ENCODE results near the gene ARVCF.

The ARVCF gene, protein sequence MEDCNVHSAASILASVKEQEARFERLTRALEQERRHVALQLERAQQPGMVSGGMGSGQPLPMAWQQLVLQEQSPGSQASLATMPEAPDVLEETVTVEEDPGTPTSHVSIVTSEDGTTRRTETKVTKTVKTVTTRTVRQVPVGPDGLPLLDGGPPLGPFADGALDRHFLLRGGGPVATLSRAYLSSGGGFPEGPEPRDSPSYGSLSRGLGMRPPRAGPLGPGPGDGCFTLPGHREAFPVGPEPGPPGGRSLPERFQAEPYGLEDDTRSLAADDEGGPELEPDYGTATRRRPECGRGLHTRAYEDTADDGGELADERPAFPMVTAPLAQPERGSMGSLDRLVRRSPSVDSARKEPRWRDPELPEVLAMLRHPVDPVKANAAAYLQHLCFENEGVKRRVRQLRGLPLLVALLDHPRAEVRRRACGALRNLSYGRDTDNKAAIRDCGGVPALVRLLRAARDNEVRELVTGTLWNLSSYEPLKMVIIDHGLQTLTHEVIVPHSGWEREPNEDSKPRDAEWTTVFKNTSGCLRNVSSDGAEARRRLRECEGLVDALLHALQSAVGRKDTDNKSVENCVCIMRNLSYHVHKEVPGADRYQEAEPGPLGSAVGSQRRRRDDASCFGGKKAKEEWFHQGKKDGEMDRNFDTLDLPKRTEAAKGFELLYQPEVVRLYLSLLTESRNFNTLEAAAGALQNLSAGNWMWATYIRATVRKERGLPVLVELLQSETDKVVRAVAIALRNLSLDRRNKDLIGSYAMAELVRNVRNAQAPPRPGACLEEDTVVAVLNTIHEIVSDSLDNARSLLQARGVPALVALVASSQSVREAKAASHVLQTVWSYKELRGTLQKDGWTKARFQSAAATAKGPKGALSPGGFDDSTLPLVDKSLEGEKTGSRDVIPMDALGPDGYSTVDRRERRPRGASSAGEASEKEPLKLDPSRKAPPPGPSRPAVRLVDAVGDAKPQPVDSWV

DNA sequence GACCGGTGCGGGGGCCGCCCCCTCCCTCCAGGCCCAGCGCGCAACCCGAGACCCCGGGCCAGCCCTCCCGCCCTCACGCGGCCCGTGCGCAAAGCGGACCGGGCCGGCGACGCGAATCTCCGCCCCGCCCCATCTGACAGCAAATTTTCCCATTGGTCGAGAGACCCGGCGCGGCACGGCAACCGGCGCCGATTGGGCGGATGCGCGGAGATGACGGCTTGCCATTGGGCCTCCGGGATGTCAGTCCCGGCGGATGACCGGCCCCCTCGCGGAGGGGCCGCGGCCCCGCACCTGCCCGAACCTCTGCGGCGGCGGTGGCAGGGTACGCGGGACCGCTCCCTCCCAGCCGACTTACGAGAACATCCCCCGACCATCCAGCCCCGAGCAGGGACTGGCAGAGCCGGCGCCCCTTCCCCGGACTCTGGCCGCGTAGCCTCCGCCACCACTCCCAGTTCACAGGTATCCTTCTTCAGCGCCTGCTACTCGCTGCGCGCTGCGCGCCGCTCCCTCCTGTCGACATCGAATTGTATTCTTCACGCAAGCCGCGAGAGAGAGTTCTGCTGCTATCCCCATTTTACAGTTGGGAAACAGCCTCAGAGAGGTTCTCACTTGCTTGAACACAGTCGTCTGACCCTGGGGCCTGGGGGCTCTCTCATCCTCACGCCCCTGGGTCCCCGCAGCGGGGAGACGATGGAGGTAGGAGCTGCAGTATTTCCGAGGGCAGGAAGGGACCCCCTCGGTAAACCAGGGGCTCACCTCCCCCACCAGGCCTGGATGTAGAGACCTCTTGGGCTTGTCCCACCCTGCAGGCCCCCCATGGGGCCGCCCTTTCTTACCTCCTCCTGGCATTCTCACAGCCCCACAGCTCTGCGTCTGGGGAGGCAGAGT is at the start of gene ARVCF:
Gene ARVCF (minus strand): TSS at position 90 of the 888 bp plus-strand sequence. CDS start 26,029 bp downstream, outside the sequence.
- peak; percentile 80 for DNase-seq (ENCODE audit: low read depth, low spot score)

DNA sequence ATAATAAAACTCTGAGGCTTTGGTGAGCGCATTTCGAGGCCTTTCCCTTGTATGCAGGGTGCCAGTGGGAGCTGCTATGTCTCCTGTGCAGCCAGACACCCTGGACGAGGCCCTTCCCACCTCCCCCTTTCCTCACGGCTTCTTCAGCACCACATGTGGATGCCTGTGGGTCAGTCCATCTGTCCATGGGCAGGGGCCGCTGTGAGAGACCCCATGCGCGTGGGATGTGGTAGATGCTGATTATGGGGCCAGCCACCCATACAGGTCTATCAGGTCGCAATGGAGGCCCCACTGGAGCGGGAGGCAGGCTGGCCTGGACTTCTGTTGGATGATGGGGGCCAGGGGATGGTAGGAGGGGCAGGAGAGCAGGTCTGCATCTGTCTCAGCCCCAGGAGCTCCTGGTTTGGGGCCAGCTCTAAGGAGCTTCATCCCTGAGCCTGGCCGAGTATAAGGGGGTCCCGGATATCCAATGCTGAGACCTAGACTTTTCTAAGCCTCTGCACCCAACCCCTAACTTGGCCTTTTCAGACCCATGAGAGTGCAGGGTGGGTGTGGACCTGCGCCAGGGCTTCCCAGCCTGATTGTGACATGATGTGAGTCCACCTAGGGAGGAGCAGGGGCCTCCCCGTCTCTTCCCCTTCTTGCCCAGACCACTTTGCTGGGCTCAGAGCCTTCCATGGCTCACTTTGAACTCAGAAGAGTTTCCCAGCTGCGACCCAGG is 49.4 kb upstream of the ARVCF start:
- no peak for DNase-seq (ENCODE audit: low read depth, low spot score)

DNA sequence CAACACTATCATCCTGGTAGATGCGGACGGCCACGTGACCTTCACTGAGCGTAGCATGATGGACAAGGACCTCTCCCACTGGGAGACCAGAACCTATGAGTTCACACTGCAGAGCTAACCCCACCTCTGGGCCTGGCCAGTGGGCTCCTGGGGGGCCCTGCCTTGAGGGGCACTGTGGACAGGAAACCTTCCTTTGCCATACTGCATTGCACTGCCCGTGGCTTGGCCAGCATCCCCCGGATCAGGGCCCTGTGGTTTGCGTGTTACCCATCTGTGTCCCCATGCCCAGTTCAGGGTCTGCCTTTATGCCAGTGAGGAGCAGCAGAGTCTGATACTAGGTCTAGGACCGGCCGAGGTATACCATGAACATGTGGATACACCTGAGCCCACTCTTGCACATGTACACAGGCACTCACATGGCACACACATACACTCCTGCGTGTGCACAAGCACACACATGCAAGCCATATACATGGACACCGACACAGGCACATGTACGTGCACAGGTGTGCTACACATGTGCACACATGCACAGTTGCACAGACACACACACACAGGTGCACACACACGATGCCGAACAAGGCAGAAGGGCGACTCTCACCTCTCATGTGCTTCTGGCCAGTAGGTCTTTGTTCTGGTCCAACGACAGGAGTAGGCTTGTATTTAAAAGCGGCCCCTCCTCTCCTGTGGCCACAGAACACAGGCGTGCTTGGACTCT is 48.1 kb upstream of the ARVCF start:
- no peak for DNase-seq (ENCODE audit: low read depth, low spot score)

DNA sequence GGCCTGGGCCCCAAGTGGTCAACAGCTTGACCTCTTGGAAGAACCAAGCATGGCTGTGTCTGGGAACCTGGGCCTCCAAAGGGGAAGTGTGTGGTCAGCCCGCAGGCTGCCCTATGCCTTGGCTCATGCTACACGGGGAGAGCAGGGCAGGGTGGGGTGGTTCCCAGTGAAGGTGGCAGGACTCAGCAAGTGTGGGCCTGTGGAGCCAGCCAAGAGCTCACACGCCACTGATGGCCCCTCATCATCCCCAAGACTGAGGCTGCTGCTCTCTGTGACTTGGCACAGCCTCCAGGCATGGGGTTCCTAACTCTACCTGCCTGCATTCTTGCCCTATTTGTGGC is 47.5 kb upstream of the ARVCF start:
- DNase-seq (ENCODE audit: low read depth, low spot score), result no peak

DNA sequence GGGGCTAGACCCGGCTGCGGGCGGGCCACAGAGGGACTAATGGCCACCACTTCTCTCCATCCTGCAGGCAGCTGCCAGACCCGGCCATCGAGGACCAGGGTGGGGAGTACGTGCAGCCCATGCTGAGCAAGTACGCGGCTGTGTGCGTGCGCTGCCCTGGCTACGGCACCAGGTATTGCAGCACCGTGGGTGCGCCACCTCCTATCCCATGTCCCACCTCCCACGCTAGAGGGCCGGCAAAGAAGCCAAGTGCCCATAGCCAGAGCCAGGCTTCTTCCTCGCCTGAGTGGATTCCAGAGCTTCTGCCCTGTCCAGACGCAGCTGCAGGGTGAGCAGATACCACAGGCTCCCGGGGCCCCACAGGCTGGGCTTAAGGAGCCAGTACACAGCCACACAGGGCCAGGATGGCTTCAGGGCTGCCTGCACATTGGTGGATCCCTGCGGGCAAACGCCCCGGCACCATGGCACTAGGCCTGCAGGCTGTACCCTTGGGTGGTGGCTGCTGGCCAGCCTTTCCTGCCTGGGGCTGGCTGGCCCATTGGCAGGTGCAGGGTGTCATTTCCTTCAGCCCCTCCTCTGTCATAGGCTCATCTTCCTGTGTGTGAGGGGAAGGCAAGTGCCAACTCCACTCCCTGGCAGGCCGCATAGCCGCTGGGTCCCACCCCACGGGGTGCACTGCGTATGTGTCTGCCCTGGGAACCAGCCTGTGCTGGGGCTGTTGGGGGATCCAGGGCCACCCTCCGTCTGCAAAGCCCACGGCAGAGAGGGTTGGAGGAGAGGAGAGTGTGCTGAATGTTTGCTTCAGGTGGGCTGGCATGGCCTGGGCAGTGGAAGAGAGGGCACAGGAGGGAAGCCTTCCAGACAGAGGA is 46.9 kb upstream of the ARVCF start:
- no peak for DNase-seq (ENCODE audit: low read depth, low spot score)

DNA sequence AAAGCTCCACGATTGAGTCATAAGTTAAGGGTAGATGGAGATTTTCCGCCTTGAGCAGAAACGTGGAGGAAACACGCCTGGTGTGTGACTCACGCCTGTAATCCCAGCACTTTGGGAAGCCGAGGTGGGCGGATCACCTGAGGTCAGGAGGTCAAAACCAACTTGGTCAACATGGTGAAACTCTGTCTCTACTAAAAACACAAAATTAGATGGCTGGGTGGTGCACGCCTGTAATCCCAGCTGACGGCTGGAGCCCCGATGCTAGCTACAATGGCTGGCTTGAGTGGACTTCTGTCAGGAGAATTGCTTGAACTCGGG is 46.1 kb upstream of the ARVCF start:
- no peak for DNase-seq (ENCODE audit: low read depth, low spot score)

DNA sequence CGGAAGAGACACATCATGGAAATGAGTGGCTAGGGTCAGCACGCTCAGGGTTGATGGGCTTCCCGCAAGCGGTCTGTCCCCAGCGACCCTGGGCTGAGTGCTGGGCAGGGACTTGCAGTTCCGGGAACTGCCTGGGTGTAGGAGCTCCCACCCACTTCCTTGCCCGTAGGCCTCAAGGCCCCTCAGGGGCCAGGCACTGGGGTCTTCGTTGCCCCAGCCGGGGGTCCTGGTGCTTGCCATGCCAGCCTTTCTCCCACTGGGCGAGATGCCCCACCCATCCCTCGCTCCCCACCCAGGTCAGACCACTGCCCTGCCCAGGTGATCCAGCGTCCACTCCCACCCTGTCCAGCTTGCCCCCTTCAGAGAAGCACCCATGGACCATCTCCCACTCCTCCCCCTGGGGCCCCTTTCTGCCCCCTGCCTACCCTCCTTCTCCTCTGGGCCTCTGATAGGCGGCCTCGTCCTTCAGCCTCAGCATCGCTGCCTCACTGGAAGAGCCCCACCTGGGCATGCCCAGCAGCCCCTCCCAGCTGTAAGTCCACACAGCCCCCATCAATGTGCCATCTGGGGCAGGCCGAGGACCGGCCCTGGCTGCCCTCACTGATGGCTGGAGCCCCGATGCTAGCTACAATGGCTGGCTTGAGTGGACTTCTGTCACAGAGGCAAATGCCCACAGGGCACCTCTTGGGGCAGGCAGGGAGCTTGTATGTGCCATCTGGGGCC is 45.6 kb upstream of the ARVCF start:
- no peak for DNase-seq (ENCODE audit: low read depth, low spot score)

DNA sequence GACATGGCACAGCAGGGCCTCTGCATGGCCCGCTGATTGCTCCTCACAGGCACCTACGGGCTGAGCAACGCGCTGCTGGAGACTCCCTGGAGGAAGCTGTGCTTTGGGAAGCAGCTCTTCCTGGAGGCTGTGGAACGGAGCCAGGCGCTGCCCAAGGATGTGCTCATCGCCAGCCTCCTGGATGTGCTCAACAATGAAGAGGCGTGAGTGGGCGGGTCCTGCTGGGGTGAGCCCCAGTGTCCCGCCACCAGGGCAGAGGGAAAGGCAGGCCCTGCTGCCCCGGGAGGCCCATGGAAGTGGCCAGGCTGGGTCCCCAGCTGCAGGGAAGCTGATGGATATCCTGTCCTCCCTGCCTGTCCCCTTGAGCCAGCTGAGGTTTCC is 44.8 kb upstream of the ARVCF start:
- DNase-seq (ENCODE audit: low read depth, low spot score), result no peak

DNA sequence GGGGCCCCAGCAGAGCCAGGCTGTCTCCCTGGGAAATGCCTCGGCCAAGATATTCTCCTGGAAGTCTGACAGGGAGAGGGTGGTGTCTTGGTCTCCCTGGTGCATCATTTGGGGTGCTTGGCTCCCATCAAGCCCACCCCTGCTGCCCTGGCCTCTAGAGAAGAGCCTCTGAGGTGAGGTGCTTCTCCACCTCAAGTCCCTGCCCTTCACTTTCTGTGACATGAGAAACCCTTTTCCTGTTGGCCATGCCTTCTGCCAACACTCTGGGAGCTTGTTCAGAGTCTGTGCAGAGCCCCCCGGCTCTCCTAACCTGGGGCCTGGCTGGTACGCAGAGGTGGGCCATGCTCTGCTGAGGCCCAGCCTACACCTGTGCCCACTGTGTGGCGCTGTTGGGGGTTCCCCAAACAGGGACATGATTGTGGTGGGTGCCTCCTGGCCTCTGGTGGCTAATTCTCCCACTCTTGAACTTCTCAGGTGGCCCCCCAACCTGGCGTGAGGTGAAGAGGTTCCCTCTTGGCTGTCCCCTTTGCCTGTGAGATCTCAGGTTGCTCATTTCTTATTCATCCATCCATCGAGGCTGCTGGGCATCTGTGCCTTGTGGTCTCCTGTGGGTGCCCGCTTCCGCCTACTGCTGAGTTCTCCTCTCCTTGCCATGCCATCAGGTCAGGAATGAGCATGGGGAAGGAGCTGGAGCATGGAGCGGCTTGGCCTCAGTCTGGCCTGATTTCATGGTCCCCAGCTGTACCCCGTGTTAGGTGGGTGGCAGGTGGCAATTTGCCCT is 44.3 kb upstream of the ARVCF start:
- DNase-seq (ENCODE audit: low read depth, low spot score), result no peak

DNA sequence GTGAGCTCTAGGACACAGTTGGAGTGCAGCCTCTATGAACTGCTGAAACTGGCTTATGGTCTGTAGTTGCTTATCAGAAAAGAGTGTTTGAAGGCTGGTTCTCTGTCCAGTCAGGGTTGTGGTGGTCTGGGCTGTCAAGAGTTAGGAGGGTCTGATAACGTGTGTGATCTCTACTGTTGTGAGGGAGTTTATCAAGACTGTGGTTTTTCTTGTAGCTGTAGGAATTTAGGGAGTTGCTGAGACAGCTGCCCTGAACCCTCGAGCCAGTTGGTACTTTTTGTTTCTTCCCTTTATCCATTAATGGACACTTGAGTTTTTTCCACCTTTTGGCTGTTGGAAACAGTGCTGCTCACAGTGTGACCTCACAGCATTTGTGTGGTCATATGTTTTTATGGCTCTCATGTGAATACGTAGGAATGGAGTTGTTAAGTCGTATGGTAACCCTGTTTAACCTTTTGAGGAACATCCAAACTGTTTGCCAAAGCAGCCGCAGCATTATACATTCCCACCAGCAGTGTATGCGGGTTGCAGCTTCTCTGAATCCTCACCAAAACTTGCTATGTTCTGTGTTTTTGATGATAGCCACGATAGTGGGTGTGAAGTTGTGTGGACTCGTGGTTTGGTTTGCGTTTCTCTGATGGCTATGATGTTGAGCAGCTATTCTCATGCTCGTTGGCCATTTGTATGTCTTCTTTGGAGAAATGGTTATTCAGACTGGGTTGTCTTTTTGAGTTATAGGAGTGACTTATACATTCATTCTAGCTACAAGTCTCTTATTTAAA is 42.6 kb upstream of the ARVCF start:
- DNase-seq (ENCODE audit: low read depth, low spot score), result no peak

DNA sequence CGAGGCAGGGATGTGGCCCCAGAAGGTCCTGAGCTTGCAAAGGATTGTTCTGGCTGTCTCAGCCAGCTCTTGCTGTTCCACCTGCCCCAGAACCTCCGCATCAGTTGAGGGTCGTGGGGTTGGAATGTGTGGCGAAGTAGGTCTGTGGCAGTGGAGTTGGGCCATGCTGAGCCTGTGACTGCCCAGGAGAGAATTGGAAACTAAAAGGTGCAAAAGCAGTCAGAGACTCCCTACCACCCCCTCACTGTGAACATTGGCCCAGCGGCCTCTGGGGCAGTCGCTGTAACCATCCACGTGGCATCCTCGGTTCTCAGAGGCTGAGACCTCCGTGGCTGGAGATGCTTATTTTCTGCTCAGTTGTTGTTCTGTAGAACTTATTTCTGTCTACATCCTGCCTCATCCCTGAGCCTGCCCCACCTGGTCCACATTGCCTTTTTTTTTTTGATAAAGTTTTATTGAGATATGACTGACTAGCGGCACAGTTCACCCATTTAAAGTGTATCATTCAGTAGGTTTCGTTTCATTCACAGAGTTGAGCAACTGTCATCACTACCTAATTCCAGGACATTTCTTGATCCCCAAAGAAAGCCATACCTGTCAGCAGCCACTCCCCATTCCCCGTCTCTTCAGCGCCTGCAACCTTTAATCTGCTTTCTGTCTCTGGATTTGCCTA is 41.1 kb upstream of the ARVCF start:
- DNase-seq (ENCODE audit: low read depth, low spot score), result no peak

DNA sequence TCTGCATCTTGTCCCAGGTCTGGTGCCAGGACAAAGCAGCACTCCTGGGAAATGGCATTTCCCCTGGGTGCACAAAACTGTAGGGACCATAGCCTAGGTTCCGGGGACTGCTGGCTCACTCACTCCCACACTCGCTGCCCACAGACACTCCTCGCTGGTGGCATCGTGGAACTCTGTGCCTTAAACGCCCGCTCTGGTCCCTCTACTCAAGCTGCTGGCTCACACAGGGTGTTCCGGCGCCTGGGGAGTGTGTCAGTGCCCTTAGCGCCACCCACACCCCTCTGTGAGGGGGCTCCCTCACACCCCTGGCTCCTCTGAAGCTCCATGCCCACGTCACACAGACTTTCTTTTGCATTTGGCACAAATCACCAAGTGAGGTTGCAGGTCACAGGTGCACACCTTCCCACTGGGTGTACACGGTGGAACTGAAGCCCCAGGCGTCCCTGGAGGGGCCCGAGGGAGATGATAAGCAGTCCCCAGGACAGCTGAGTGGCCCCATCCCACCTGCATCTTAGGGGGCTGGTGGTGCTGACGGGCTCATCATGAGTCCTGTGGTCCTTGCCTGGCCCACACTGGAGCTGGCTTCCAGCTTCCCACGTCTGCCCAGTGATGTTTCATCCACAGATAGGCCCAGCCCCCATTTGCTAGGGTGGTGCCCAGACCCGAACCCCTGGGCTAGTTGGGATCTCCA is 40.2 kb upstream of the ARVCF start:
- no peak for DNase-seq (ENCODE audit: low read depth, low spot score)

DNA sequence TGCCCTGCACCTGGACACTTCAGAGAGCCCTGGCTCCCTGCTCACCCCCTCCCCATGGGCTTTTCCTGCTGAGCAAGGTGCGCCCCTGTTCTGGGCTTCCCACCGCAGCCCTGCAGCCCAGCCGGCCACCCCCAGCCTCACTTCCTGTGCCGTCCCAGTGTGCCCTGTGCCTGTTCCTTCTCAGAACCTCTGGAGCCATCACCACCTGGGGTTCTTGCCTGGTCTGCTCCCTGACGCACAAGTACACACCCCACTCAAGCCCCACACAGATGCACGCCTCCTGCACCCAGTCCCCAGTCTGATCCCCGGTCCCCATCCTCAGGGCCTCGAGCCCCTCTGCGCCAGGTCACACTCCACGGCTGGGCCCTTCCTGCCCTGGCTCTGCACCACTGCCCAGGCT is 39.5 kb upstream of the ARVCF start:
- DNase-seq (ENCODE audit: low read depth, low spot score), result no peak

DNA sequence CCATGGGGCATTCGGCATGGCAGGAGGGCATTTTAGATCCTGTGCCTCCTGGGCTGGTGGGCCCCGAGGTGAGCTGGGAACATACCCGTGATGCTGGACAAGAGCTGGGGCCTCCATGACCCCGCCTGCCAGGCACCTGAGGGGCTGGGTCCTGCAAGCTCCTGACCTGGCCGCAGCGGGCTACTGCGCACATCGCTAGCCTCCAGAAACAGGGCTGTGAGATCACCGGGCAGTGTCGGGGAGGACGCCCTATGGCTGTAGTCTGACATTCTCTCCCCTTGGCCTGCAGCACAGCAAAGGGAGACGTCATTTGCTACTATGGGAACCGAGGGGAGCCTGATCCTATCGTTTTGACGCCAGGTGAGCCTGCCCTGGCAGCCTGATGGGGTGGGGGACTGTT is 39.0 kb upstream of the ARVCF start:
- no peak for DNase-seq (ENCODE audit: low read depth, low spot score)

DNA sequence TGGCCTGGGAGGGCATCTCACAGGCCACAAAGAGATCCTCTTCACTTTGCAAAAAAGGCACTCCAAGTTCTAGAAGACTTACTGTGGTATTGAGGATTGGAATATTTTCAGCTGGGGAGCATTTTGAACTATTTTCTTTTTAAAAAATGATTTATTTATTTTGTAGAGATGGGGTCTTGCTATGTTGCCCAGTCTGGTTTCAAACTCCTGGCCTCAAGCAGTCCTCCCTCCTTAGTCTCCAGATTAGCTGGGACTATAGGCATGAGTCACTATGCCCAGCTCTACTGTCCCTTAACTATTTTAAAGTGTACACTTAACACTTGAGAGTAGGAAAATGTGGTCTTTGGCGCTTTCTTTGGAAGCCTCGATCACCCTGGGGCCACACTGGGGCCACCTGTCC is 38.5 kb upstream of the ARVCF start:
- no peak for DNase-seq (ENCODE audit: low read depth, low spot score)

DNA sequence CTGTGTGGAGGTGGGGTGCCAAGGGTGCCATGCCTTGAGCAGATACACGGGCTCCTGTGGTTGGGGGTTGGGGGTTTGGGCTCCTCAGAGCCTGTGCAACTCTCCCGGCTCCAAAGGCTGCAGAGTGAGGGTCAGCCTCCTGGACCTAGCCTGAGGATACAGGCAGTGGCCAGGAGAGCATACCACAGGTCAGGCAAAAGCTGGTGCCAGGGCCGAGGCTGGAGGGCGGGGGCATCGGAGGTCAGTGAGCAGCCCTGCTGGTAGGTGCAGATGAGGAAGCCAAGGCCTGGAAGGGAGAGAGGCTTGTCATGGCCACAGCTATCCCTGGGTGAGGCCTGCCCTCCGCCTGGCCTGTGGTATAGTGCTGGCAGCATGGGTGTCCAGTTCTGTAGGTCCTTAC is 37.9 kb upstream of the ARVCF start:
- no peak for DNase-seq (ENCODE audit: low read depth, low spot score)

All from activated CD4-positive, CD25-positive, alpha-beta regulatory T cell treated with anti-CD3 and anti-CD28 coated beads, Interleukin-2, amount 50 U/mL, for 16 hours (primary cell).